K562 (cell line): ENCODE measurements around the gene NEMP2. TPM values are rescaled to one million over a fixed set of nuclear protein-coding genes. Genes with fewer than 3 reads are reported as not detected.

Experiments
- BMI1 ChIP-seq: fragments of 150-350 bp; IDR thresholded peaks from 2 replicates; pipeline ENCODE4 v1.6.1; 2014; ENCODE audit warnings: low read length
- DIDO1 ChIP-seq: fragments of 450-650 bp; IDR thresholded peaks from 2 replicates; pipeline ENCODE4 v1.6.1; 2016; ENCODE audit warnings: low read depth, missing biosample characterization, missing genetic modification characterization
- DNMT1 ChIP-seq: fragments of 450-650 bp; IDR thresholded peaks from 2 replicates; pipeline ENCODE4 v1.6.1; 2016; ENCODE audit warnings: antibody characterized with exemption, mild to moderate bottlenecking
- HIVEP1 ChIP-seq: fragments of 250-450 bp; sonication (Bioruptor Pico); IDR thresholded peaks from 2 replicates; pipeline ENCODE4 v1.4.0; 2020; ENCODE audit warnings: mild to moderate bottlenecking
- ILF3 ChIP-seq: fragments of 450-650 bp; IDR thresholded peaks from 2 replicates; pipeline ENCODE4 v1.6.1; 2018; ENCODE audit warnings: antibody characterized with exemption, mild to moderate bottlenecking, moderate library complexity, borderline replicate concordance
- MTA2 ChIP-seq: fragments of 450-650 bp; IDR thresholded peaks from 2 replicates; pipeline ENCODE4 v1.6.1; 2016; ENCODE audit warnings: low read depth
- MYBL2 ChIP-seq, 2 experiments: fragments of 450-650 bp in 1 of 2; sonication (generic) in 1 of 2; formaldehyde crosslinking in 1 of 2; IDR thresholded peaks; 2 replicates each; pipeline versions ENCODE4 v1.6.1 to v1.8.1; 2017 to 2022; ENCODE audit warnings: borderline replicate concordance in 1 of 2, inconsistent platforms in 1 of 2, low read depth in 1 of 2, mild to moderate bottlenecking in 1 of 2, missing genetic modification reagents in 1 of 2, moderate library complexity in 1 of 2
- NR1H2 ChIP-seq: sonication (generic); formaldehyde crosslinking; IDR thresholded peaks from 2 replicates; pipeline ENCODE4 v1.4.0; 2020; ENCODE audit warnings: mild to moderate bottlenecking, missing genetic modification reagents
- PATZ1 ChIP-seq: fragments of 250-450 bp; sonication (Bioruptor Pico); IDR thresholded peaks from 2 replicates; pipeline ENCODE4 v1.5.0; 2020; ENCODE audit warnings: mild to moderate bottlenecking, borderline replicate concordance
- PHTF2 ChIP-seq: fragments of 250-450 bp; sonication (Bioruptor Pico); IDR thresholded peaks from 2 replicates; pipeline ENCODE4 v1.5.0; 2021; ENCODE audit warnings: mild to moderate bottlenecking
- SFPQ ChIP-seq: fragments of 200-400 bp; formaldehyde crosslinking; IDR thresholded peaks from 2 replicates; pipeline ENCODE4 v1.6.1; 2017; ENCODE audit warnings: mild to moderate bottlenecking, low read depth, low read length, moderate library complexity
- SMAD2 ChIP-seq: fragments of 150-350 bp; IDR thresholded peaks from 2 replicates; pipeline ENCODE4 v1.6.1; 2014; ENCODE audit warnings: low read depth, mild to moderate bottlenecking, low read length
- SPI1 ChIP-seq: IDR thresholded peaks from 2 replicates; pipeline ENCODE4 v1.6.1; 2011; ENCODE audit warnings: low read depth, low read length, control low read depth, borderline replicate concordance
- SREBF2 ChIP-seq: sonication (generic); formaldehyde crosslinking; IDR thresholded peaks from 2 replicates; pipeline ENCODE4 v1.4.0; 2020; ENCODE audit warnings: mild to moderate bottlenecking, missing genetic modification reagents
- XRCC5 ChIP-seq: fragments of 200-400 bp; formaldehyde crosslinking; IDR thresholded peaks from 2 replicates; pipeline ENCODE4 v1.6.1; 2017; ENCODE audit warnings: low read depth, mild to moderate bottlenecking, low read length
- ZNF3 ChIP-seq: fragments of 250-450 bp; sonication (Bioruptor Pico); IDR thresholded peaks from 2 replicates; pipeline ENCODE4 v1.5.0; 2021; ENCODE audit warnings: mild to moderate bottlenecking, moderate library complexity
- ZNF436 ChIP-seq: fragments of 250-450, 450-650 bp; sonication (Bioruptor Pico); formaldehyde crosslinking; IDR thresholded peaks from 2 replicates; pipeline ENCODE4 v1.7.0; 2020; ENCODE audit warnings: mild to moderate bottlenecking
- ZSCAN32 ChIP-seq: fragments of 450-650 bp; formaldehyde crosslinking; IDR thresholded peaks from 2 replicates; pipeline ENCODE4 v1.4.0; 2020; ENCODE audit warnings: mild to moderate bottlenecking, moderate library complexity
- polyA plus RNA-seq, 8 experiments: library from polyadenylated mRNA; depleted of rRNA in 4 of 8; stranded (reverse) in 5 of 8; unstranded in 3 of 8; fragments of >200 nt; fragmentation: Nextera tagmentation in 2 of 8; fragmentation: Illumina TruSeq in 1 of 8; extraction: Ambion mirVana in 2 of 8; extraction: Trizol in 1 of 8; gene quantifications; 2 replicates each; pipeline versions ENCODE4 v1.2.1 to v1.2.3, GENCODE V29; 2011 to 2014; ENCODE audit warnings: inconsistent platforms in 1 of 8, missing spikeins in 1 of 8
- total RNA-seq, 7 experiments: library from RNA; depleted of rRNA in 6 of 7; stranded (reverse); fragments of >200 nt in 6 of 7; fragmentation: Illumina TruSeq in 2 of 7; extraction: Trizol in 2 of 7; gene quantifications; 2 replicates each; pipeline versions ENCODE4 v1.2.1 to v1.2.3, GENCODE V29; 2011 to 2021; ENCODE audit warnings: low replicate concordance in 1 of 7

Gene NEMP2
- total and polyA plus RNA-seq, 9 of the 15 experiments (the other 6 are each of a cell fraction or from before 2014, with no cell fraction given) = 0.32 to 3.0 (median 1.7) TPM

GRCh38 chr2:190459881-190460280 lies 74.6 kb downstream of the NEMP2 start (continued):
- TF ChIP-seq PHTF2 (no peak), XRCC5 (no peak), ZSCAN32 (no peak), DIDO1 (tag) (no peak), ILF3 (no peak), BMI1 (no peak), ZNF436 (CRISPR knock-in tag) (no peak), MTA2 (peak; percentile 80), PATZ1 (no peak), SMAD2 (no peak), ZNF3 (CRISPR knock-in tag) (no peak), NR1H2 (CRISPR knock-in tag) (no peak), SPI1 (no peak), DNMT1 (no peak), SFPQ (no peak), MYBL2 (IDR thresholded peaks at IDR 0.05; ENCODE audit: low read depth) (no peak), MYBL2 (CRISPR knock-in tag; IDR thresholded peaks at IDR 0.05; ENCODE audit: borderline replicate concordance) (no peak), HIVEP1 (no peak), SREBF2 (CRISPR knock-in tag) (no peak)
